Activated gamma-delta T cell treated with anti-CD3 and anti-CD28 coated beads, Interleukin-2, amount 50 U/mL, for 16 hours (primary cell): ENCODE measurements around the gene TMEM95.

Experiments
- DNase-seq: peaks from one replicate; pipeline ENCODE4 v3.0.0-alpha.2; 2020; ENCODE audit warnings: low read depth

Gene TMEM95

GRCh38 chr17:7404737-7405349 lies 49.9 kb downstream of the TMEM95 start:
- DNase-seq, result no peak

GRCh38 chr17:7405350-7406234 lies 50.6 kb downstream of the TMEM95 start:
- DNase-seq, result no peak

GRCh38 chr17:7406235-7406825 lies 51.4 kb downstream of the TMEM95 start:
- DNase-seq, result no peak
